ENCODE data around the gene OTUD6A. TPM values are rescaled to one million over a fixed set of nuclear protein-coding genes. Genes with fewer than 3 reads are reported as not detected.

The OTUD6A gene
- polyA plus RNA-seq, 1 experiment: not detected

DNA sequence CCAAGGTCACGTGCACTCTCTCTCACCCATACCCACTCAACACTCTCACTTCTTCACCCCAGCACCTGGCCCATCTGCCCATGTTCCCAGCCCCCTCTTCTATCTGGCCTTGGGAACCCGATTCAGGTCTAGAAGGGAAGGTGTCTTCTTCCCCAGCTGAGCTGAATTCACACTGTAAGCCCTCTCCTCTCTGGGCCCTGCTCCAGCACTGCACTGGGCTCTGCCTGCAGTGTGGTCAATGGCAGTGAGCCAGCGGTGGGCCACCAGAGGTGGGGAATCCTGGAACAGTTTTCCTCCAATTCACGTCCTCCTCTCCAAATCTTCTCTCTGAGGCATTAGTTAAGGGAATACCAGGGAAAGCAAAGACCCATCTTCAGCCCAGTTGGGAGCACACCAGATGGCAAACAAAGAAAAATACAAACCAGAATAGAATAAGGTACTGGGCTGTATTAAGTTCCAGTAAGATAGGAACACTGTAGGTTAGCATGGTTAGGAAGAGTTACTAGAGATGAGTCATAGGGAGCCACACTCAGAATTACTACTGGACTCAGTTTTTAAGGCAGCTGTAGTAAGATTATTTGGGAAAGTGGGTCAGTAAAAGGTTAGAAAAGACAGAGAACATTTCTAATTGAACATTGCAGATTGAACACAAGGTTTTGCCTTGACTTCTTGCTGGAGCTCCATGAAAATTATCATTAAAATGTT, 17.6 kb upstream of the OTUD6A start:
- H3K4me3 ChIP-seq (ENCODE audit: low read depth, low read length): no peak overlapping the region
- H3K27ac ChIP-seq (ENCODE audit: low read depth, low read length): no peak overlapping the region
- no peak for TF ChIP-seq CTCF (IDR thresholded peaks at IDR 0.05; ENCODE audit: low read depth, low read length)
- DNase-seq (ENCODE audit: low read depth, low spot score): no peak
- POLR2A ChIA-PET: no interaction called here
- no peaks in the 10 kb centered on the region for H3K27me3 ChIP-seq (ENCODE audit: control insufficient read depth, insufficient read depth, low read length)
- CTCF ChIA-PET: no interaction called here
- no peaks in the 10 kb centered on the region for H3K9me3 ChIP-seq (ENCODE audit: control insufficient read depth, insufficient read depth, low read length)

GRCh38 chrX:70046978-70047377, 15.3 kb upstream of the OTUD6A start:
- ChIA-PET CTCF (no interaction called here), POLR2A (no interaction called here)
- no peaks in the 10 kb centered on the region for H3K9me3 ChIP-seq (ENCODE audit: control insufficient read depth, insufficient read depth, low read length)
- no peak for DNase-seq (ENCODE audit: low read depth, low spot score)
- H3K4me3 ChIP-seq (ENCODE audit: low read depth, low read length): no peak overlapping the region
- H3K27ac ChIP-seq (ENCODE audit: low read depth, low read length): no peak overlapping the region
- TF ChIP-seq CTCF (IDR thresholded peaks at IDR 0.05; ENCODE audit: low read depth, low read length): no peak
- H3K27me3 ChIP-seq (ENCODE audit: control insufficient read depth, insufficient read depth, low read length): no peaks in the 10 kb centered on the region

GRCh38 chrX:70049406-70049805, 12.9 kb upstream of the OTUD6A start:
- no peak overlapping the region for H3K27ac ChIP-seq (ENCODE audit: low read depth, low read length)
- POLR2A ChIA-PET: no interaction called here
- H3K9me3 ChIP-seq (ENCODE audit: control insufficient read depth, insufficient read depth, low read length): no peaks in the 10 kb centered on the region
- H3K4me3 ChIP-seq (ENCODE audit: low read depth, low read length): no peak overlapping the region
- DNase-seq (ENCODE audit: low read depth, low spot score): no peak
- TF ChIP-seq CTCF (IDR thresholded peaks at IDR 0.05; ENCODE audit: low read depth, low read length): no peak
- no peaks in the 10 kb centered on the region for H3K27me3 ChIP-seq (ENCODE audit: control insufficient read depth, insufficient read depth, low read length)
- CTCF ChIA-PET: no interaction called here

- DNase-seq (ENCODE audit: low read depth, low spot score): no peak
- ChIA-PET POLR2A (no interaction called here), CTCF (no interaction called here)
- Histone ChIP-seq H3K4me3 (ENCODE audit: low read depth, low read length) (no peak within 1 kb of the TSS), H3K9me3 (ENCODE audit: control insufficient read depth, insufficient read depth, low read length) (no peaks in the 10 kb centered on the region), H3K27ac (ENCODE audit: low read depth, low read length) (no peak within 1 kb of the TSS), H3K27me3 (ENCODE audit: control insufficient read depth, insufficient read depth, low read length) (no peaks in the 10 kb centered on the region)
- no peak for TF ChIP-seq CTCF (IDR thresholded peaks at IDR 0.05; ENCODE audit: low read depth, low read length)
Observed at GRCh38 chrX:70049925-70050324, 12.3 kb upstream of the OTUD6A start, which contains the start of gene AWAT2. TSS of gene AWAT2 (minus strand) at chrX:70049938. CDS start at chrX:70049932, 6 bp downstream.

GRCh38 chrX:70052895-70053615, 9.2 kb upstream of the OTUD6A start:
- POLR2A ChIA-PET: no interaction called here
- CTCF ChIA-PET: no interaction called here

More at GRCh38 chrX:70052895-70053615, 9.2 kb upstream of the OTUD6A start:
- DNase-seq (ENCODE audit: low read depth, low spot score): no peak
- H3K27ac ChIP-seq (ENCODE audit: low read depth, low read length): no peak overlapping the region
- no peak for TF ChIP-seq CTCF (IDR thresholded peaks at IDR 0.05; ENCODE audit: low read depth, low read length)
- H3K4me3 ChIP-seq (ENCODE audit: low read depth, low read length): no peak overlapping the region
- H3K9me3 ChIP-seq (ENCODE audit: control insufficient read depth, insufficient read depth, low read length): no peaks in the 10 kb centered on the region
- H3K27me3 ChIP-seq (ENCODE audit: control insufficient read depth, insufficient read depth, low read length): no peaks in the 10 kb centered on the region

Data from AG04450 (cell line).